Measurements from ENCODE around the gene DHRS7. TPM values are rescaled to one million over a fixed set of nuclear protein-coding genes. Genes with fewer than 3 reads are reported as not detected.

DHRS7 gene
- total RNA-seq, 2 donors from 2014 or later: 37.7 to 42.8 TPM

- H3K27ac Mint-ChIP-seq: no peak overlapping the region
Observed at GRCh38 chr14:60204843-60205774, 39.9 kb upstream of the DHRS7 start.

GRCh38 chr14:60204104-60204842, 39.1 kb upstream of the DHRS7 start:
- no peak overlapping the region for H3K4me3 ChIP-seq (ENCODE audit: low read length)
- DNase-seq: no peak
- H3K9ac ChIP-seq (ENCODE audit: extremely low read depth, low read length, poor library complexity, severe bottlenecking): no peak overlapping the region
- no peak overlapping the region for H3K4me3 Mint-ChIP-seq
- peaks cover 12% of the 10 kb centered on the region for H3K9me3 ChIP-seq (ENCODE audit: control insufficient read depth, low read length)
- H3K4me1 Mint-ChIP-seq: peaks cover 16% of the 10 kb centered on the region
- no peaks in the 10 kb centered on the region for H3K27me3 ChIP-seq (ENCODE audit: control insufficient read depth, insufficient read depth, low read length, poor library complexity, severe bottlenecking)
- no peaks in the 10 kb centered on the region for H3K36me3 Mint-ChIP-seq (ENCODE audit: low read depth)
- no peaks in the 10 kb centered on the region for H3K4me1 ChIP-seq (ENCODE audit: control insufficient read depth, insufficient read depth, low read length)
- H3K27ac Mint-ChIP-seq: no peak overlapping the region
- 69 to 100% methylated on average over 1 to 8 of the region's 8 CpGs for WGBS, 2 experiments (ENCODE audit: insufficient coverage in 1 of 2, insufficient read length in 1 of 2)
- TF ChIP-seq CTCF (conservative IDR thresholded peaks at IDR 0.05): no peak
- H3K9me3 Mint-ChIP-seq: peaks cover 8% of the 10 kb centered on the region
- H3K27ac ChIP-seq (ENCODE audit: low read depth, low read length): no peak overlapping the region
- peaks cover 3% of the 10 kb centered on the region for H3K27me3 Mint-ChIP-seq (ENCODE audit: insufficient read depth)
- H3K36me3 ChIP-seq (ENCODE audit: control insufficient read depth, insufficient read depth, low read length): no peaks in the 10 kb centered on the region

More at GRCh38 chr14:60204843-60205774, 39.9 kb upstream of the DHRS7 start:
- H3K27me3 ChIP-seq (ENCODE audit: control insufficient read depth, insufficient read depth, low read length, poor library complexity, severe bottlenecking): no peaks in the 10 kb centered on the region
- H3K9ac ChIP-seq (ENCODE audit: extremely low read depth, low read length, poor library complexity, severe bottlenecking): no peak overlapping the region
- TF ChIP-seq CTCF (conservative IDR thresholded peaks at IDR 0.05): no peak
- H3K36me3 ChIP-seq (ENCODE audit: control insufficient read depth, insufficient read depth, low read length): no peaks in the 10 kb centered on the region
- Mint-ChIP-seq H3K9me3 (peaks cover 6% of the 10 kb centered on the region), H3K36me3 (ENCODE audit: low read depth) (no peaks in the 10 kb centered on the region), H3K4me1 (peaks cover 16% of the 10 kb centered on the region), H3K27me3 (ENCODE audit: insufficient read depth) (peaks cover 3% of the 10 kb centered on the region), H3K4me3 (no peak overlapping the region)
- WGBS, 2 experiments (ENCODE audit: insufficient coverage in 1 of 2, insufficient read length in 1 of 2): 81 to 84% methylated on average over 4 to 6 of the region's 6 CpGs
- H3K27ac ChIP-seq (ENCODE audit: low read depth, low read length): no peak overlapping the region
- DNase-seq: no peak
- peaks cover 3% of the 10 kb centered on the region for H3K9me3 ChIP-seq (ENCODE audit: control insufficient read depth, low read length)
- H3K4me3 ChIP-seq (ENCODE audit: low read length): no peak overlapping the region
- no peaks in the 10 kb centered on the region for H3K4me1 ChIP-seq (ENCODE audit: control insufficient read depth, insufficient read depth, low read length)

GRCh38 chr14:60199321-60199720, 34.1 kb upstream of the DHRS7 start:
- no peak overlapping the region for H3K27ac Mint-ChIP-seq
- Histone ChIP-seq H3K27ac (ENCODE audit: low read depth, low read length) (no peak overlapping the region), H3K4me3 (ENCODE audit: low read length) (no peak overlapping the region), H3K4me1 (ENCODE audit: control insufficient read depth, insufficient read depth, low read length) (no peaks in the 10 kb centered on the region), H3K36me3 (ENCODE audit: control insufficient read depth, insufficient read depth, low read length) (no peaks in the 10 kb centered on the region), H3K9me3 (ENCODE audit: control insufficient read depth, low read length) (peaks cover 14% of the 10 kb centered on the region), H3K9ac (ENCODE audit: extremely low read depth, low read length, poor library complexity, severe bottlenecking) (no peak overlapping the region), H3K27me3 (ENCODE audit: control insufficient read depth, insufficient read depth, low read length, poor library complexity, severe bottlenecking) (no peaks in the 10 kb centered on the region)
- no peaks in the 10 kb centered on the region for H3K36me3 Mint-ChIP-seq (ENCODE audit: low read depth)
- peaks cover 5% of the 10 kb centered on the region for H3K4me1 Mint-ChIP-seq
- no peak for TF ChIP-seq CTCF (conservative IDR thresholded peaks at IDR 0.05)
- peaks cover 8% of the 10 kb centered on the region for H3K9me3 Mint-ChIP-seq
- H3K4me3 Mint-ChIP-seq: no peak overlapping the region
- peaks cover 2% of the 10 kb centered on the region for H3K27me3 Mint-ChIP-seq (ENCODE audit: insufficient read depth)
- no peak for DNase-seq

All from endodermal cell (in vitro differentiated cells).